Esophagus muscularis mucosa (tissue), 4 donors: ENCODE results near the gene PRR5L.

Experiments
- CTCF ChIP-seq, 3 experiments: fragments of 200-600 bp in 2 of 3; fragments of 450-650 bp in 1 of 3; sonication (generic) in 2 of 3; IDR thresholded peaks; one replicate each; pipeline ENCODE4 v1.5.1; 2017 to 2019; ENCODE audit warnings: antibody characterized with exemption in 3 of 3, mild to moderate bottlenecking in 2 of 3, moderate library complexity in 1 of 3
- EP300 ChIP-seq: sonication (generic); formaldehyde crosslinking; IDR thresholded peaks from one replicate; pipeline ENCODE4 v1.6.1; 2017; ENCODE audit warnings: antibody characterized with exemption
- POLR2A ChIP-seq: fragments of 450-650 bp; IDR thresholded peaks from one replicate; pipeline ENCODE4 v1.6.1; 2017; ENCODE audit warnings: antibody characterized with exemption, moderate library complexity, mild to moderate bottlenecking, low read depth

GRCh38 chr11:36427079-36427478 lies 131.0 kb downstream of the PRR5L start:
- TF ChIP-seq EP300 = no peak
- TF ChIP-seq POLR2A = no peak
- no peak for TF ChIP-seq CTCF (IDR thresholded peaks at IDR 0.05)
